ENCODE results near the gene KMT2A. TPM values are rescaled to one million over a fixed set of nuclear protein-coding genes. Genes with fewer than 3 reads are reported as not detected.
A peak's percentile ranks its signal among the peaks of the same experiment; 100 is the strongest.
"Not testable (repeated sequence)": the region's sequence is repeated elsewhere in the genome, so short reads cannot be mapped to it uniquely, and the experiment has no call there.

Gene KMT2A
- polyA plus RNA-seq, 5 donors: 34.7 to 53.3 (median 49.3) TPM

- DNase-seq: no peak
Observed at GRCh38 chr11:118434123-118434552, 2.2 kb upstream of the KMT2A start.

GRCh38 chr11:118434553-118435289, 1.6 kb upstream of the KMT2A start:
- DNase-seq: peak; percentile 24 to 31

- peak; percentile 53 to 55 for DNase-seq
Observed at GRCh38 chr11:118435290-118435892, 901 bp upstream of the KMT2A start.

- peak; percentile 15 to 41 for DNase-seq
Observed at GRCh38 chr11:118436639-118437207, 431 bp downstream of the KMT2A start.

- peak; percentile 29 to 50 for DNase-seq
Observed at GRCh38 chr11:118437208-118438125, 1.2 kb downstream of the KMT2A start.

- peak; percentile 69 to 80 for DNase-seq
Observed at GRCh38 chr11:118438314-118438931, 2.1 kb downstream of the KMT2A start.

- DNase-seq: no peak
Observed at GRCh38 chr11:118439646-118440045, 3.4 kb downstream of the KMT2A start.

GRCh38 chr11:118441770-118442275, 5.5 kb downstream of the KMT2A start:
- no peak for DNase-seq

- DNase-seq: no peak
Observed at GRCh38 chr11:118442301-118442700, 6.0 kb downstream of the KMT2A start.

GRCh38 chr11:118442908-118443589, 6.8 kb downstream of the KMT2A start:
- DNase-seq: no peak

- no peak for DNase-seq
Observed at GRCh38 chr11:118443590-118444218, 7.4 kb downstream of the KMT2A start.

- DNase-seq: no peak
Observed at GRCh38 chr11:118447423-118447822, 11.1 kb downstream of the KMT2A start.

- no peak for DNase-seq
Observed at GRCh38 chr11:118448294-118448693, 12.0 kb downstream of the KMT2A start.

- DNase-seq: no peak
Observed at GRCh38 chr11:118449316-118449918, 13.1 kb downstream of the KMT2A start.

- no peak for DNase-seq
Observed at GRCh38 chr11:118450451-118450850, 14.2 kb downstream of the KMT2A start.

- no peak for DNase-seq
Observed at GRCh38 chr11:118462178-118462577, 25.9 kb downstream of the KMT2A start.

GRCh38 chr11:118468968-118469367, 32.7 kb downstream of the KMT2A start:
- not testable (repeated sequence) for DNase-seq

GRCh38 chr11:118471030-118471429, 34.7 kb downstream of the KMT2A start:
- DNase-seq: no peak

- no peak for DNase-seq
Observed at GRCh38 chr11:118473537-118473936, 37.2 kb downstream of the KMT2A start.

- DNase-seq: no peak
Observed at GRCh38 chr11:118476676-118477075, 40.4 kb downstream of the KMT2A start.
